Activated naive CD4-positive, alpha-beta T cell treated with anti-CD3 and anti-CD28 coated beads for 36 hours (primary cell): ENCODE results near the gene ARID1A. TPM values are rescaled to one million over a fixed set of nuclear protein-coding genes. Genes with fewer than 3 reads are reported as not detected.

ENCODE experiments used
- CTCF ChIA-PET: fragments of 350-600 bp; sonication (Branson Sonifier 250); formaldehyde crosslinking; loops from one replicate; lab custom pipeline; 2021; ENCODE audit warnings: antibody characterized with exemption; lab: Charles Lee
- DNase-seq: peaks from one replicate; pipeline ENCODE4 v3.0.0-alpha.2; 2020
- H3K27ac Mint-ChIP-seq: one replicate; pipeline ENCODE4 v1.8.0; 2021; ENCODE audit warnings: mild to moderate bottlenecking, mixed read lengths
- H3K27me3 Mint-ChIP-seq: one replicate; pipeline ENCODE4 v1.8.0; 2021; ENCODE audit warnings: low read depth, mixed read lengths
- H3K36me3 Mint-ChIP-seq: one replicate; pipeline ENCODE4 v1.8.0; 2021; ENCODE audit warnings: low read depth, mixed read lengths
- H3K4me1 Mint-ChIP-seq: one replicate; pipeline ENCODE4 v1.8.0; 2021; ENCODE audit warnings: low read depth, mixed read lengths
- H3K4me3 Mint-ChIP-seq: one replicate; pipeline ENCODE4 v1.8.0; 2021; ENCODE audit warnings: mild to moderate bottlenecking, moderate library complexity, mixed read lengths
- H3K9me3 Mint-ChIP-seq: one replicate; pipeline ENCODE4 v1.8.0; 2021; ENCODE audit warnings: mixed read lengths
- intact Hi-C: fragments of 100-400 bp; cut with micrococcal nuclease; formaldehyde crosslinking; loops from one replicate; pipeline ENCODE4 v1.15.1; 2023
- total RNA-seq, 2 experiments: library from RNA; stranded (reverse); gene quantifications; one replicate each; pipeline ENCODE4 v1.2.3, GENCODE V29; 2021

Gene ARID1A
- total RNA-seq, 2 experiments from 2014 or later, result 65.0 to 65.9 TPM

DNA sequence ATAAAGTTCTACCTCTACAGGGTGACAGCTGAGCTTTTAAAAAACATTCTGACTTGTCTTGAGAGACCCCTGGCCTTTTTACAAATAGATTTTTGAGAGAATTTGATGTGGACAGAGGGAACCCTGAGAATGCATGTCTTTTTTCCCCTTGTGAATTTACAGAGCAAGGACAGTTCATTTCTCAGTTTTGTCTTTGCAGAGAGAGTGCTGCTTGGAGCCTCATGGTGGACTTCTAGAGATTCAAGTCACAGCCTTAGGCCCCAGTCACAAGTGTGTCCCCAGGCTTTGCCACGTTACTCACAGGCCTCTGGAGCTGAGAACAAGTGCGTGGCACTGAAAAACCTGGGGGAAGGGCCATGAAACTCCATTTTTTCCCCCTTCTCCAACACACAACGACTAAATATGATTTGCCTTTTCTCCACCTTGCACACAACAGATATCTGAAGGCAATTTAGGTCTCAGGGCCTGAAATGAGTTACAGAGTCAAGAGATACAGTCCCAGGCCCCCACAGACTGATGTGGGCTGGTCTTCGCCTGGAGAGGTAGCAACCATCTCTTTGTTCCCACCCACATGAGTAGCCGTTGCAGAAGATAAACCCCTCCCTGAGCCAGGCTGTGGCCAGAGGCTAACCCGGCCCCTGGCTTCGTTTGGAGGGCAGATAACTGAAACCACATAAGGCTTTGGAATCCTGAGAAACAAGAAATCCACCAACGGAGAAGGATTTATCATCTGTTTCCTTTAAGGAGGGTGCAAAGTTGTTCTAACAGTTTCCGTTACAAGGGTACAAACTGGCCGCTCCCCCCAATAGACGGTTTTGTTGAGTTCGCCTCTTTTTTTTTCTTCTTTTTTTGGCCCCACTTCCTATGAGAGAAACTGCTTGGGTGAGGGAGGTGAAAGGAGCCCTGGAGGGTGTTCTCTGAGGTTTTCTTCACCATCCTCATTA, 90.9 kb downstream of the ARID1A start:
- Mint-ChIP-seq H3K4me3 (peak overlapping the region; percentile 83), H3K9me3 (no peaks in the 10 kb centered on the region), H3K4me1 (peaks cover 53% of the 10 kb centered on the region), H3K27me3 (no peaks in the 10 kb centered on the region), H3K27ac (peak overlapping the region; percentile 97), H3K36me3 (peaks cover 10% of the 10 kb centered on the region)
- CTCF ChIA-PET, result interaction anchor here (0.6 to 5.6 kb wide), 7 partner anchors 14 to 184 kb away, joined by 3 to 178 read pairs (median 6); no protein-coding TSS in a partner anchor
- intact Hi-C loops, result loop anchor here (2.0 to 5.0 kb wide), 3 partner anchors 16 to 469 kb away; partner anchors contain the start of gene CD52
- DNase-seq, result peak; percentile 48

DNA sequence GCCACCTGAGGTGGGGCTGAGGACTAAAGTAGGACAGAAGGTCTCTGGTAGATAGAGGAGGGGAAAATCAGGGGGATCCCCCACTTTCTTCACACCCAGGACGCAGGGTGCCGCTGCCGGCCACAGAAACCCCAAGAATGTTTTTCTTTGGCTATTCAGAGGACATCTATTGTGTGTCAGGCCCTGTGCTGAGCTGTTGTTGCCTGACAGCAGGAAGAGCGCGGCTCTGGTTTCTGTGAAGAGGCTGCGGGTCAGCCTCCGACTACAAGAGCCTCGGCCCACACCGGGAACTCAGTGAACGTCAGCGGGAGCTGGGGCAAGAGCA, 91.5 kb downstream of the ARID1A start:
- H3K27me3 Mint-ChIP-seq, result no peaks in the 10 kb centered on the region
- no peaks in the 10 kb centered on the region for H3K9me3 Mint-ChIP-seq
- H3K27ac Mint-ChIP-seq, result peak overlapping the region; percentile 97
- CTCF ChIA-PET, result interaction anchor here (1.0 to 5.6 kb wide), 7 partner anchors 13 to 185 kb away, joined by 3 to 178 read pairs (median 35); partner anchors contain the start of gene ARID1A
- peak; percentile 83 for DNase-seq
- intact Hi-C loops, result loop anchor here (2.0 to 5.0 kb wide), 3 partner anchors 17 to 470 kb away; partner anchors contain the start of gene CD52
- H3K36me3 Mint-ChIP-seq, result peaks cover 9% of the 10 kb centered on the region
- peaks cover 54% of the 10 kb centered on the region for H3K4me1 Mint-ChIP-seq
- H3K4me3 Mint-ChIP-seq, result peak overlapping the region; percentile 83

DNA sequence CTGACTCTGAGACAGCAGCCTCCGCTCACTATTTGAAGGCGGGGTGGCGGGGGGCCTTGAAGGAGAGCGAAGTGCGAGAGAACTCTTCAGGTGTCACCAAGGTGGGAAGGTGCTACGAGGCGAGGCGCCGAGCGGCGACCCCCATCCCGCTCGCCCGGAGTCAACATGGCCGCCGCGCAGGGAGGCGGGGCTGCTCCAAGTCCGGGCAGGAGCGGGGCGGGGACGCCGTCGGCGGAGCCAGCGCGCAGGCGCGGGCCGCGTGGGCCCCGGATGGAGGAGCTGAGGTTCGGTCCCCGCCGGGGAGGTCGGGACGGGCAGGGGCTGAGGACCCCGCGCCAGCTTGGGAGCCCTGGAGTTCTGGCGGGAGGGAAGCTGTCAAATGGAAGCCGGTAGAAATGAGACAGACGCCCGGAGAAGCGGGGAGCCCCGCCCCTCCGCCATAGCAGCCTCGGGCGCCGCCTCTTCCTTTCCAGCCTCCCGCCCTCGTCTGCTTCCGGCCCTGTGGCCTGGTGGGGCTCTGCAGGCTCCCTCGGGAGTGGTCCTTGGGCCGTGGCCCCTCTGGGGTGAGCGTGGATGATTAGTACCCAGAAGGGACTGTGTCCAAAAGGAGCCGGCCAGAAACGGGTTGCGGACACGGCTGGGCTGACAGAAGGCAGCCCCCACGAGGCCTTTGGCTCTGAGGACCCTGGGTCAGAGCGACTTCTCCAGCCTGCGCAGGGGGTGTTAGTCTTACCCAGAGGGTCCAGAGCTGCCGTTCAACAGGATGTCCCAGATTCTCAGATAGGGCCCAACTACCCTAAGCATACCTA, 92.1 kb downstream of the ARID1A start, which contains the start of gene PIGV:
Gene PIGV, plus strand, starts transcription at position 245 of the 809 bp plus-strand sequence. CDS start 2,866 bp downstream, outside the sequence.
- Mint-ChIP-seq H3K27ac (peak within 1 kb of the TSS; percentile 97), H3K36me3 (peaks cover 12% of the 10 kb centered on the region), H3K27me3 (no peaks in the 10 kb centered on the region), H3K4me3 (peak within 1 kb of the TSS; percentile 83), H3K4me1 (peaks cover 58% of the 10 kb centered on the region), H3K9me3 (no peaks in the 10 kb centered on the region)
- DNase-seq, result peak; percentile 87
- CTCF ChIA-PET, result interaction anchor here (0.6 to 5.6 kb wide), 24 partner anchors 9 to 288 kb away, joined by 3 to 178 read pairs (median 7); partner anchors contain the start of gene ARID1A
- intact Hi-C loops, result loop anchor here (1.0 to 5.0 kb wide), 5 partner anchors 17 to 471 kb away; partner anchors contain the start of genes CD52 and HMGN2

DNA sequence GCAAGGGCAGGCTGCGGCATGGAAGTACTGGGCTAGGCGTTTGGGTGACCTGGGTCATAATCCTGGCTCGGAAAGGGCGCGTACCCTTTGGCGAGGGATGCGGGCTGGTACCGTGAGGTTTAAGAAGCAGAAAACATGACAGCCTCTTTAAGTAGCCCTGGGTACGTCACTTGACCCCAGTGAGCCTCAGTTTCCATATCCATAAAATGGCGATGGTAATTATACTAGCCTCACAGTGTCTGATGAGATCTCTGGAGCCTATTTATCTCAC, 92.6 kb downstream of the ARID1A start:
- Mint-ChIP-seq H3K36me3 (peaks cover 18% of the 10 kb centered on the region), H3K9me3 (no peaks in the 10 kb centered on the region), H3K27me3 (no peaks in the 10 kb centered on the region), H3K27ac (peak overlapping the region; percentile 97), H3K4me1 (peaks cover 58% of the 10 kb centered on the region), H3K4me3 (peak overlapping the region; percentile 83)
- intact Hi-C loops, result loop anchor here (1.0 to 5.0 kb wide), 3 partner anchors 244 to 471 kb away; partner anchors contain the start of genes CD52 and HMGN2
- peak; percentile 50 for DNase-seq
- CTCF ChIA-PET, result interaction anchor here (0.6 to 5.6 kb wide), 33 partner anchors 10 to 289 kb away, joined by 3 to 178 read pairs (median 6); partner anchors contain the start of gene ARID1A

DNA sequence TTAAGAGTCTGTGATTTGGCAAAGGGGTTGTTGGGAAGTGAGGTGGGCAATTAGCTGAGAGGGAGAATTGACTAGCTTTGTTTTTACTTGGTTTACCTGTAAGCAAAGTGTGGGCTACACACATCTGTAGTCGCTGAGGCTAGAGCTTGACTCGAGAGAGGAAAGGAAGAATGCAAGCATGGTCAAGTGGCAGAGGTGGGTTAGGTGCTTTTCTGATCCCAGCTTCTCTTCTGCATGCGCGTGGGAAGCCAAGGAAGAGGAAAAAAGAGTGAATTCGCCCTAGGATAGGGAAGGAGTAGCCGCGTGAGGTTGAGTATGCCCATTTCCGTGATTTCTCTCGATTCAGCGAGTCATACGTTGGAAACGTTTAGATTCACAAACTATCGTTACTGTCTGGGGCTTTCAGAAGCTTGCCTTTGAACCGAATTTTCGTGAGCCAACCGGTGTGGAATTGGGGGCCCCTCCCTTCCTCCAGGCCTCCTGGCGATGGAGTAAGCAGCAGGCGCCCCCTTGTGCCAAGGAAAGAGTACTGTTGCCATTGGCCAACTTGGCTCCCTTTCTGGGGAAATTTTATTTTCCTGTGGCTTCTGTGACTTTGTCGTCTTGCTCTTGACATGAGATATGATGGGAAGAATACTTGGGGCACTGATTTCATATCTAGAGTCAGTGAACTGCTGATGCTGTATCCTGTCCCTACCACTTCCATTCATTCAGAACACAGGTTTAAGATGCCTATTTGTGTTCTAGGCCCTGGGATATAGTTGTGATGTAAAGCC, 93.2 kb downstream of the ARID1A start:
- peak; percentile 97 for DNase-seq
- Mint-ChIP-seq H3K4me3 (peak overlapping the region; percentile 83), H3K4me1 (peaks cover 58% of the 10 kb centered on the region), H3K27ac (peak overlapping the region; percentile 97), H3K27me3 (no peaks in the 10 kb centered on the region), H3K9me3 (no peaks in the 10 kb centered on the region), H3K36me3 (peaks cover 21% of the 10 kb centered on the region)
- CTCF ChIA-PET, result interaction anchor here (0.6 to 5.6 kb wide), 35 partner anchors 10 to 289 kb away, joined by 3 to 178 read pairs (median 6); partner anchors contain the start of gene ARID1A
- intact Hi-C loops, result loop anchor here (1.0 to 5.0 kb wide), 11 partner anchors 8 to 472 kb away; partner anchors contain the start of genes CD52 and HMGN2

DNA sequence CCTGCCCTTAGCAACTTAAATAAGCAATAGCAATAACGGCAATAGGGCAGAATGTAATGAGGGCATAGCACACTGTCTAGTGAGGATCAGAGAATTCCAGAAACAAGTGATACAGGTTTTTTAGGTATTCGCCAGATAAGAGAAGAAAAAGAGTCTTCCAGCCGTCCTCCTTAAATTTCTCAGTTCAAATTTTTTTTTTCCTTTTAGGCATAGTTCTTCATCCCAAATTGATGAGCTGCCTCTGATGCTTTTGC, 93.7 kb downstream of the ARID1A start:
- Mint-ChIP-seq H3K36me3 (peaks cover 22% of the 10 kb centered on the region), H3K27ac (peak overlapping the region; percentile 97), H3K4me3 (peak overlapping the region; percentile 83), H3K27me3 (no peaks in the 10 kb centered on the region), H3K4me1 (peaks cover 58% of the 10 kb centered on the region), H3K9me3 (no peaks in the 10 kb centered on the region)
- no peak for DNase-seq
- CTCF ChIA-PET, result interaction anchor here (0.6 to 5.6 kb wide), 25 partner anchors 10 to 250 kb away, joined by 3 to 178 read pairs (median 6); partner anchors contain the start of gene ARID1A
- intact Hi-C loops, result loop anchor here (1.0 to 5.0 kb wide), 10 partner anchors 8 to 472 kb away; partner anchors contain the start of gene CD52

DNA sequence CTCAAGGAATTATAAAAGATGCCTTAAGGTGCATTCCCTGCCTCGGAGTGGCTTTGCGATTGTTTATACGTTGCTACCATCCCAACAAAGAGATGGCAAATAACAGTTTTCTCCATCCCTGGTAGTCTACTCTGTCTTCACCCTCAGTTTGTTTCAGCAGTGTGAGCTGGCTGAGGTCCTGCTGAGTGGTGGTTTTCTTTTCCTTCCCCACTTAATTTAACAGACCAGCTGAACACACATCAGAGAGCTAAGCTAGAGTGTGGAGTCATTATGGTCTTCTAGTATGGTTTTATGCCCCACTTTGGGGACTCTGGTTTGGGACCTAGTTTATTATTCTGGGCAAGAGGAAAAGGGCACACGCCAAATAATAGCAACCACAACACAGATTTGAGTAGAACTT, 94.1 kb downstream of the ARID1A start:
- intact Hi-C loops, result loop anchor here (1.0 to 5.0 kb wide), 15 partner anchors 9 to 473 kb away; partner anchors contain the start of gene CD52
- DNase-seq, result peak; percentile 46
- Mint-ChIP-seq H3K36me3 (peaks cover 26% of the 10 kb centered on the region), H3K27me3 (no peaks in the 10 kb centered on the region), H3K4me3 (peak overlapping the region; percentile 83), H3K4me1 (peaks cover 54% of the 10 kb centered on the region), H3K9me3 (no peaks in the 10 kb centered on the region), H3K27ac (peak overlapping the region; percentile 97)
- CTCF ChIA-PET, result interaction anchor here (0.6 to 5.6 kb wide), 25 partner anchors 9 to 250 kb away, joined by 3 to 178 read pairs (median 8); partner anchors contain the start of gene ARID1A

DNA sequence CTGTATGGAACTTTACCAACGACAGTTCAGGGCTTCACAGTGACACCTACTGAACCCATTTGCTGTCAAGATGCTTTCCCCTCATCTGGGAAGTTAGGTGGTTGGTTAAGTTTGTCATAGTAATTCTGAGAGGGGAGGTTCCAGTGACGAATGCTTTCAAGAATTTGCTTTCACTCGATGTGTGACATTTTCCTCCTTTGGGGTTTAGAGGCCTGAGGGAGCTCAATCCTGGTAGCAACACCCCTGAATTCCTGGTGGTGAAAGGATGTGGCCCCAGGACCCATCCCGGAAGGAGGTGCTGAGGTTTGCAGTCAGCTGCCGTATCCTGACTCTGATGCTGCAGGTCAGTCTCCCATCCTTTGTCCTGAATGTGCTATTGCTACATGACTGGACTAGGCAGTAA, 94.7 kb downstream of the ARID1A start:
- peak overlapping the region; percentile 83 for H3K4me3 Mint-ChIP-seq
- H3K9me3 Mint-ChIP-seq, result no peaks in the 10 kb centered on the region
- intact Hi-C loops, result loop anchor here (1.0 to 2.0 kb wide), 5 partner anchors 10 to 208 kb away; no protein-coding TSS in a partner anchor
- peaks cover 49% of the 10 kb centered on the region for H3K4me1 Mint-ChIP-seq
- H3K27ac Mint-ChIP-seq, result peak overlapping the region; percentile 97
- H3K27me3 Mint-ChIP-seq, result no peaks in the 10 kb centered on the region
- peaks cover 27% of the 10 kb centered on the region for H3K36me3 Mint-ChIP-seq
- DNase-seq, result peak; percentile 70
- CTCF ChIA-PET, result interaction anchor here (0.6 to 5.6 kb wide), 22 partner anchors 9 to 364 kb away, joined by 3 to 178 read pairs (median 6); partner anchors contain the start of genes ARID1A and SLC9A1

DNA sequence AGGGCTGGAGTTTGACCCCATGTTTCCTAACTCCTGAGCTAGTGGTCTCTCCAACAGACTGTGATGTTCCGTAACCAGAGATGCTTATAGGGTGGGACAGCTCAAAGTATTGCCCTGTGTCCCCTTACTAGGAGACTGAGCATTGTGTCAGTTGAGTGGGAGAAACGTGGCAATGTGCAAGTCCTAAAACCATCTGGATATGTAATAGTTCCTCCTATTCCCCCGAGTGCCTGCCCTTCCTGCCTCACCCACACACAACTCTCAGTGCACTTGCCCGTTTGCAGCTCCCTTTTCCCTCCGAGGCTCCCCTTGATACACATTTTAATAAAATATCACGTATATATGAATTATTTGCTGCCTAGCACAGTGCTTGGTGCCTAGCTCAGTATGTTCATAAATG, 95.3 kb downstream of the ARID1A start:
- CTCF ChIA-PET, result interaction anchor here (0.7 to 5.6 kb wide), 16 partner anchors 8 to 304 kb away, joined by 3 to 178 read pairs (median 12); partner anchors contain the start of gene ARID1A
- intact Hi-C loops, result loop anchor here (2.0 kb wide), 1 partner anchor 20 kb away; no protein-coding TSS in a partner anchor

DNA sequence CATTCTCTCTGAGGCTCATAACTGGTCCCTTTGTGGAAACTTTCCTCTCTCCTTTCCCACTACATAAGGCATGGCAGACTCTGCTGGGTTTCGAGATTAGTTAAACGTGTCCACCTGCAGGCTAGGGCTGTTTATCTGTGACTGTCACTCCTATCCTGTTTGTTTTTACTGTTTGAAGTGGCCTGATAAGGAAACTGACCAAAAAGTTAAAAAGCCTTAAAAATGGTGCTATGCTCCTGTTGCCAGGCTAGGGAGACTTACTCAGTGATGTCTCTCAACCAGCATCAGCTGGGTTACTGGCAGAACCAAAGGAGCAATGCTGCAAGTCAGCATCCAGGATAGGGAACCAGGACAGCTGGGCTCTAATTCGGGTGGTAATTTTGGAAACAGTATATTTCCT, 95.8 kb downstream of the ARID1A start:
- Mint-ChIP-seq H3K36me3 (peaks cover 27% of the 10 kb centered on the region), H3K4me1 (peaks cover 38% of the 10 kb centered on the region), H3K27ac (peak overlapping the region; percentile 33), H3K27me3 (no peaks in the 10 kb centered on the region), H3K4me3 (peak overlapping the region; percentile 56), H3K9me3 (no peaks in the 10 kb centered on the region)
- DNase-seq, result no peak
- CTCF ChIA-PET, result interaction anchor here (0.7 to 5.6 kb wide), 7 partner anchors 7 to 208 kb away, joined by 3 to 178 read pairs (median 35); partner anchors contain the start of gene ARID1A
- intact Hi-C loops, result loop anchor here (2.0 kb wide), 1 partner anchor 19 kb away; no protein-coding TSS in a partner anchor

More for the DNA sequence above, 95.3 kb downstream of the ARID1A start:
- Mint-ChIP-seq H3K27ac (peak overlapping the region; percentile 97), H3K4me1 (peaks cover 43% of the 10 kb centered on the region), H3K4me3 (peak overlapping the region; percentile 56), H3K36me3 (peaks cover 27% of the 10 kb centered on the region), H3K9me3 (no peaks in the 10 kb centered on the region), H3K27me3 (no peaks in the 10 kb centered on the region)
- no peak for DNase-seq
